Memory B cell (primary cell): ENCODE measurements around the gene SLC2A2.

Experiments
- ATAC-seq: fragments of 150-1000 bp; cut with Tn5 transposase; 2 replicates; pipeline ENCODE4 v1.10.0; 2021; ENCODE audit warnings: low read depth, mild to moderate bottlenecking, moderate library complexity
- DNase-seq, 2 donors: peaks; one replicate each; pipeline ENCODE4 v3.0.0; 2022; ENCODE audit warnings: low spot score in 2 of 2
- H3K27ac Mint-ChIP-seq: one replicate; pipeline ENCODE4 v1.8.0; 2022; ENCODE audit warnings: mild to moderate bottlenecking, moderate library complexity, mixed read lengths
- H3K27me3 Mint-ChIP-seq: one replicate; pipeline ENCODE4 v1.8.0; 2022; ENCODE audit warnings: mixed read lengths
- H3K36me3 Mint-ChIP-seq: one replicate; pipeline ENCODE4 v1.8.0; 2022; ENCODE audit warnings: mild to moderate bottlenecking, mixed read lengths
- H3K4me1 Mint-ChIP-seq: one replicate; pipeline ENCODE4 v1.8.0; 2022; ENCODE audit warnings: mixed read lengths
- H3K4me3 Mint-ChIP-seq: one replicate; pipeline ENCODE4 v1.8.0; 2022; ENCODE audit warnings: mild to moderate bottlenecking, moderate library complexity, mixed read lengths
- H3K9me3 Mint-ChIP-seq: one replicate; pipeline ENCODE4 v1.8.0; 2022; ENCODE audit warnings: mixed read lengths

Gene SLC2A2

GRCh38 chr3:171011873-171012336, 14.6 kb downstream of the SLC2A2 start:
- Mint-ChIP-seq H3K27ac (no peak overlapping the region), H3K4me3 (no peak overlapping the region), H3K4me1 (no peaks in the 10 kb centered on the region), H3K36me3 (no peaks in the 10 kb centered on the region), H3K9me3 (no peaks in the 10 kb centered on the region), H3K27me3 (peaks cover 4% of the 10 kb centered on the region)
- no peak for DNase-seq
- no peak for ATAC-seq

GRCh38 chr3:171011109-171011872, 15.2 kb downstream of the SLC2A2 start:
- H3K27ac Mint-ChIP-seq = no peak overlapping the region
- no peaks in the 10 kb centered on the region for H3K4me1 Mint-ChIP-seq
- no peaks in the 10 kb centered on the region for H3K36me3 Mint-ChIP-seq
- ATAC-seq (no peak), DNase-seq (no peak)
- H3K4me3 Mint-ChIP-seq = no peak overlapping the region
- H3K9me3 Mint-ChIP-seq = no peaks in the 10 kb centered on the region
- H3K27me3 Mint-ChIP-seq = peaks cover 4% of the 10 kb centered on the region

- no peak for ATAC-seq
- H3K4me3 Mint-ChIP-seq = no peak overlapping the region
- no peak for DNase-seq
- no peaks in the 10 kb centered on the region for H3K9me3 Mint-ChIP-seq
- no peaks in the 10 kb centered on the region for H3K4me1 Mint-ChIP-seq
- peaks cover 4% of the 10 kb centered on the region for H3K27me3 Mint-ChIP-seq
- H3K27ac Mint-ChIP-seq = no peak overlapping the region
- no peaks in the 10 kb centered on the region for H3K36me3 Mint-ChIP-seq
Observed at GRCh38 chr3:171007316-171007715, 19.2 kb downstream of the SLC2A2 start.

- Mint-ChIP-seq H3K27ac (no peak overlapping the region), H3K4me1 (no peaks in the 10 kb centered on the region), H3K36me3 (no peaks in the 10 kb centered on the region), H3K9me3 (no peaks in the 10 kb centered on the region), H3K4me3 (no peak overlapping the region), H3K27me3 (peaks cover 2% of the 10 kb centered on the region)
- ATAC-seq (no peak), DNase-seq (no peak)
Observed at GRCh38 chr3:171005648-171006047, 20.9 kb downstream of the SLC2A2 start.

GRCh38 chr3:171001957-171002694, 24.4 kb downstream of the SLC2A2 start:
- H3K27ac Mint-ChIP-seq = no peak overlapping the region
- H3K9me3 Mint-ChIP-seq = no peaks in the 10 kb centered on the region
- H3K4me3 Mint-ChIP-seq = no peak overlapping the region
- H3K4me1 Mint-ChIP-seq = no peaks in the 10 kb centered on the region
- DNase-seq (no peak), ATAC-seq (no peak)
- H3K27me3 Mint-ChIP-seq = peaks cover 2% of the 10 kb centered on the region
- H3K36me3 Mint-ChIP-seq = no peaks in the 10 kb centered on the region

GRCh38 chr3:171001250-171001893, 25.1 kb downstream of the SLC2A2 start:
- Mint-ChIP-seq H3K27me3 (peaks cover 2% of the 10 kb centered on the region), H3K36me3 (no peaks in the 10 kb centered on the region), H3K27ac (no peak overlapping the region), H3K4me1 (no peaks in the 10 kb centered on the region), H3K4me3 (no peak overlapping the region), H3K9me3 (no peaks in the 10 kb centered on the region)
- no peak for ATAC-seq
- DNase-seq = no peak

- no peak overlapping the region for H3K27ac Mint-ChIP-seq
- peaks cover under 1% of the 10 kb centered on the region for H3K27me3 Mint-ChIP-seq
- H3K4me1 Mint-ChIP-seq = no peaks in the 10 kb centered on the region
- ATAC-seq = no peak
- H3K9me3 Mint-ChIP-seq = no peaks in the 10 kb centered on the region
- no peak for DNase-seq
- H3K36me3 Mint-ChIP-seq = no peaks in the 10 kb centered on the region
- no peak overlapping the region for H3K4me3 Mint-ChIP-seq
Observed at GRCh38 chr3:171000281-171000680, 26.2 kb downstream of the SLC2A2 start.

- Mint-ChIP-seq H3K36me3 (no peaks in the 10 kb centered on the region), H3K4me3 (no peak overlapping the region), H3K4me1 (no peaks in the 10 kb centered on the region), H3K27me3 (peaks cover 3% of the 10 kb centered on the region), H3K27ac (no peak overlapping the region), H3K9me3 (no peaks in the 10 kb centered on the region)
- DNase-seq (no peak), ATAC-seq (no peak)
Observed at GRCh38 chr3:170999737-171000242, 26.7 kb downstream of the SLC2A2 start.

- Mint-ChIP-seq H3K4me1 (no peaks in the 10 kb centered on the region), H3K36me3 (no peaks in the 10 kb centered on the region), H3K27ac (no peak overlapping the region), H3K9me3 (no peaks in the 10 kb centered on the region), H3K27me3 (peaks cover 3% of the 10 kb centered on the region), H3K4me3 (no peak overlapping the region)
- ATAC-seq (no peak), DNase-seq (no peak)
Observed at GRCh38 chr3:170997961-170998913, 28.3 kb downstream of the SLC2A2 start.

GRCh38 chr3:170992854-170993253, 33.7 kb downstream of the SLC2A2 start:
- H3K27me3 Mint-ChIP-seq = peaks cover 15% of the 10 kb centered on the region
- DNase-seq = no peak
- H3K36me3 Mint-ChIP-seq = no peaks in the 10 kb centered on the region
- no peak for ATAC-seq
- no peak overlapping the region for H3K27ac Mint-ChIP-seq
- H3K4me1 Mint-ChIP-seq = no peaks in the 10 kb centered on the region
- no peak overlapping the region for H3K4me3 Mint-ChIP-seq
- H3K9me3 Mint-ChIP-seq = peaks cover 6% of the 10 kb centered on the region

GRCh38 chr3:170991664-170992063, 34.9 kb downstream of the SLC2A2 start:
- H3K4me3 Mint-ChIP-seq = no peak overlapping the region
- H3K9me3 Mint-ChIP-seq = peaks cover 6% of the 10 kb centered on the region
- no peak for DNase-seq
- peaks cover 15% of the 10 kb centered on the region for H3K27me3 Mint-ChIP-seq
- no peak overlapping the region for H3K27ac Mint-ChIP-seq
- no peak for ATAC-seq
- H3K4me1 Mint-ChIP-seq = no peaks in the 10 kb centered on the region
- H3K36me3 Mint-ChIP-seq = no peaks in the 10 kb centered on the region

- H3K4me1 Mint-ChIP-seq = no peaks in the 10 kb centered on the region
- H3K4me3 Mint-ChIP-seq = no peak overlapping the region
Observed at GRCh38 chr3:170989100-170989648, 37.3 kb downstream of the SLC2A2 start.

GRCh38 chr3:170988378-170988777, 38.1 kb downstream of the SLC2A2 start:
- no peaks in the 10 kb centered on the region for H3K36me3 Mint-ChIP-seq
- H3K27ac Mint-ChIP-seq = no peak overlapping the region
- ATAC-seq (no peak), DNase-seq (no peak)
- H3K27me3 Mint-ChIP-seq = peaks cover 13% of the 10 kb centered on the region
- H3K4me1 Mint-ChIP-seq = no peaks in the 10 kb centered on the region
- peaks cover 6% of the 10 kb centered on the region for H3K9me3 Mint-ChIP-seq
- no peak overlapping the region for H3K4me3 Mint-ChIP-seq

More at GRCh38 chr3:170989100-170989648, 37.3 kb downstream of the SLC2A2 start:
- ATAC-seq = no peak
- H3K36me3 Mint-ChIP-seq = no peaks in the 10 kb centered on the region
- DNase-seq = no peak
- peaks cover 6% of the 10 kb centered on the region for H3K9me3 Mint-ChIP-seq
- H3K27me3 Mint-ChIP-seq = peaks cover 11% of the 10 kb centered on the region
- no peak overlapping the region for H3K27ac Mint-ChIP-seq
